ENCODE data around the gene NRP2. TPM values are rescaled to one million over a fixed set of nuclear protein-coding genes. Genes with fewer than 3 reads are reported as not detected.

NRP2 gene
- total RNA-seq, 8 experiments from 2014 or later, result 13.8 to 138 (median 53.2) TPM

DNA sequence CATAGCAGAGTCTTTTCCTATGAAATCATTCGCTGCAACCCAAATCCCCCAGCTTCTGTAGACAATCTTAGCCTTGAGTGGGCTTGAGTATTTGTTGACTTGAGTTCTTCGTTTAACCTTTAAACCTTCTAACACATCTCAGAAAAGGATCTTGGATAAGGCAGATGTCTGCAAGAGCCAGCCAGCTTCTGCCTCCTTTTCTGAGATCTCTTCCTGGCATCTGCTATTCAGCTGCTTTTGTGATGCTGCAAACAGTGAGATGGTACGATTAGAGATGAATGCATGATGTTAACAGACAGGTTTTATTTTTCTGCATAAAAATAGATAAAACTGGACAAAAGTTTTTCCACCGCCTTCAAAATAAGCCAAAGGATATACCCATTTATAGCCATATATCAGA is 37.5 kb downstream of the NRP2 start:
- H3K27ac ChIP-seq, result no peak overlapping the region
- H3K4me3 ChIP-seq, result no peak overlapping the region
- in situ Hi-C loops (cut with MboI; ENCODE audit: low pct_unique_long_range_greater_than_20kb in 2 of 9, low sequenced_read_pairs in 9 of 9, unreplicated experiment in 9 of 9), result no loop called here
- ATAC-seq (replicated peaks in 6 of 8), result no peak
- H3K4me1 ChIP-seq (replicated peaks in 1 of 2), result peaks cover 46 to 48% of the 10 kb centered on the region in 2 donors
- WGBS, 10 experiments, result 42 to 100% (median 77%) methylated on average over 1 to 4 of the region's 4 CpGs

DNA sequence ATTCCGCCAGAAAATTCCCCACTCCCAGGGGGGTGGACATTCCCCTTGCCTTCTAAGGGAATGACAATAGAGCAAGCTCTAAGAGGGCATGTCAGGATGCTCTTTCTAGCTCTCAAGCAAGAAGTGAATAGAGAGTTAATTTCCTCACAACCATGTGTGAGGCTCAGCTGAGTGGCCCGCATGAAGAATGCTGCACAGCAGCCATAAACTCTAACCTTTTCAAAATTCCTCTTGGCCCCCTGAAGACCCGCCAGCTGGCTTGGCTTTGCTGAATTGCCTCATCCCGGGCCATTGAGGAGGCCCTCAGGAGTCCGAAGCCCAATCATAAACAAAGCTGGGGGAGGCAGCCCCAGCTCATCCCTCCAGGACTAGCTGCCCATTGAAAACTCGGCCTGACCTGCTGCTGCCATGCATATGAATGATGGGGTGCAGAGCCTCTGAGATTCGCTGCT is 38.2 kb downstream of the NRP2 start:
- in situ Hi-C loops (cut with MboI; ENCODE audit: low pct_unique_long_range_greater_than_20kb in 2 of 9, low sequenced_read_pairs in 9 of 9, unreplicated experiment in 9 of 9), result no loop called here
- ATAC-seq (replicated peaks in 6 of 8), result peak in 4 of 8 experiments; percentile 10 to 34 (median 22)
- Histone ChIP-seq H3K4me1 (replicated peaks in 1 of 2) (peaks cover 42% of the 10 kb centered on the region in 2 donors), H3K4me3 (no peak overlapping the region), H3K27ac (peak overlapping the region in 1 of 2 donors; percentile 1)
- WGBS, 10 experiments, result 20 to 100% (median 41%) methylated on average over 1 to 4 of the region's 7 CpGs; no CpG with 5 or more reads in 3 of the 10 experiments

DNA sequence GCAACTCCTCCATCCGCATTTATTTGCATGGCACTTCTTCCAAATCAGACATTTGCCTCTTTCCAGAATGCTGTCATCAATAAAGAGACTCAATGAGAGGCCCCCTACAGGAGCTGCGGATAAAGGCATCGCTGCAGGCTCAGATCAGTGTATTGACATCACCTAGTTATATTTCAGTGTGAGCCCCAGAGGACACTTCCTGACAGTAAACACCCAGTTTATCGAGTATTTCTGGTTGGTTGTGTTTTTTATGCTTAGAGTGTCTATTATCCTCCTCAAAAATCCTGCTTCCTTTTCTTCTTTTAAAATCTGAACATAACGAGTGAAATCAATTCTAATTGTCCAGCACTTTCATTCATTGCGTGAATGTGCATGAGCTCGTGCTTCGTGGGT is 38.8 kb downstream of the NRP2 start:
- Histone ChIP-seq H3K27ac (no peak overlapping the region), H3K4me3 (no peak overlapping the region), H3K4me1 (replicated peaks in 1 of 2) (peaks cover 42% of the 10 kb centered on the region in 2 donors)
- peak in 7 of 8 experiments; percentile 21 to 75 (median 65) for ATAC-seq (replicated peaks in 6 of 8)
- in situ Hi-C loops (cut with MboI; ENCODE audit: low pct_unique_long_range_greater_than_20kb in 2 of 9, low sequenced_read_pairs in 9 of 9, unreplicated experiment in 9 of 9), result no loop called here
- WGBS, 10 experiments, result 0 to 100% (median 36%) methylated on average over 1 to 5 of the region's 8 CpGs; no CpG with 5 or more reads in 1 of the 10 experiments

DNA sequence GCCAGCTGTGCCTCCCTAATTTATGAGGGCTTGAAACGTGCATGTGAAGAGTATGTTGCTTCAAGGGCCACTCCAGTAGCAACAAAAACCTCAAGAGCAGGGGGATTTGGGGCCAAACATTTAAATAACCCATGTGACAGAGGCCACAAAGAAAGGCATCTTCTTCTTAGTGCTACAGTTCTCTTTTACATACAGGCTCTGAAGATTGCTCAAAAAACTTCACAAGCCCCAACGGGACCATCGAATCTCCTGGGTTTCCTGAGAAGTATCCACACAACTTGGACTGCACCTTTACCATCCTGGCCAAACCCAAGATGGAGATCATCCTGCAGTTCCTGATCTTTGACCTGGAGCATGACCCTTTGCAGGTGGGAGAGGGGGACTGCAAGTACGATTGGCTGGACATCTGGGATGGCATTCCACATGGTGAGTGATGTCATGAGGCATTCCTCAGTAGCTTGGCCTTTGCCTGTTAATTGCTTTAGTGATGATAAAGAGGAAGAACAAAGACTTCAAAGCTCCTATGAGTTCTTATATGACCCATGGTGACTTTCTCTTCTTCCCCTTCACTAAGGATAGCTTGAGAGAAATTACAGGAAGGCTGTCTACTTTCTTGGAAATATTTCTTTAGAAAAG is 40.1 kb downstream of the NRP2 start:
- in situ Hi-C loops (cut with MboI; ENCODE audit: low pct_unique_long_range_greater_than_20kb in 2 of 9, low sequenced_read_pairs in 9 of 9, unreplicated experiment in 9 of 9), result no loop called here
- H3K4me1 ChIP-seq (replicated peaks in 1 of 2), result peaks cover 36 to 41% of the 10 kb centered on the region in 2 donors
- ATAC-seq (replicated peaks in 6 of 8), result no peak
- WGBS, 10 experiments, result 20 to 83% (median 57%) methylated on average over 1 to 4 of the region's 4 CpGs; no CpG with 5 or more reads in 1 of the 10 experiments
- no peak overlapping the region for H3K4me3 ChIP-seq
- H3K27ac ChIP-seq, result no peak overlapping the region

DNA sequence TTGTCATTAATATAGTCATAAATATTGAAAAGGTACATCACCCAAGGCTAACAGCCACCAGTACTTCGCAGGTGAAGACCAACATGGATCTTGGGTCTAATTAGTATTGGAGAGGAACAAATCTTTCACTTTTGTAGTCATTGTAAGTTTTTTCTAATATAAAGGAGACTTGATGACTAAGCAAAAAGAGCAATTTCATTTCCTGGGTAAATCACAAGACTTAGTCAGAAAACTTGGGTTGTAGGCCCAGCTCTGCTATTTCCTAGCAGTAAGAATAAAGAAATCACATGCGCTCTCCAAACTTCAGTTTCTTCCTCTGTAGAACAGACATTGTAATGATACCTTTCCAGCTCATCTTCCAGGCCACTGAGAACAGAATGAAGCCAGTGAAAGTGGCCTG is 40.9 kb downstream of the NRP2 start:
- Histone ChIP-seq H3K4me3 (no peak overlapping the region), H3K27ac (no peak overlapping the region), H3K4me1 (replicated peaks in 1 of 2) (peaks cover 41 to 42% of the 10 kb centered on the region in 2 donors)
- in situ Hi-C loops (cut with MboI; ENCODE audit: low pct_unique_long_range_greater_than_20kb in 2 of 9, low sequenced_read_pairs in 9 of 9, unreplicated experiment in 9 of 9), result no loop called here
- 82 to 100% (median 100%) methylated on average over 1 to 2 of the region's 2 CpGs for WGBS, 10 experiments
- no peak for ATAC-seq (replicated peaks in 6 of 8)

DNA sequence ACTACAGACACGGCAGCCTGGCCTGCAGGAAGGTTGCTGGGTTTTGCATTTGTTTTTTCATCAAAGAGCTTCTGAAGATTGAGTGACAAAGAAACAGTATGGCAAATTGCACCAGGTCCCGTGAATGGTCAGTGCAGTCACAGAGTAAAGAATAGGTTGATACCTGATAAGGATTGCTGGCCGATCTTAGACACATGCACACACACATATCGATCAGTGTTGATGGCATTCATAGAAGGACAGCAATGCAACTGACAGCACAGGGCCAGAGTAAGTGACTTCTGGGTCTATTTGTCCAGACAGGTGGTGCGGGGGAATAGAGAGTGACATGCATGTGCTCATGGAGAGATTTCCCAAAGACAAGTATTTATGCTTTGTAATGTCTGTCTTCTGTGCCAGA is 42.8 kb downstream of the NRP2 start:
- in situ Hi-C loops (cut with MboI; ENCODE audit: low pct_unique_long_range_greater_than_20kb in 2 of 9, low sequenced_read_pairs in 9 of 9, unreplicated experiment in 9 of 9), result no loop called here
- H3K27ac ChIP-seq, result no peak overlapping the region
- H3K4me1 ChIP-seq (replicated peaks in 1 of 2), result peaks cover 56% of the 10 kb centered on the region in 2 donors
- no peak overlapping the region for H3K4me3 ChIP-seq
- ATAC-seq (replicated peaks in 6 of 8), result no peak
- 84 to 100% (median 100%) methylated on average over 1 to 4 of the region's 5 CpGs; no CpG with 5 or more reads in 1 of the 10 experiments for WGBS, 10 experiments

DNA sequence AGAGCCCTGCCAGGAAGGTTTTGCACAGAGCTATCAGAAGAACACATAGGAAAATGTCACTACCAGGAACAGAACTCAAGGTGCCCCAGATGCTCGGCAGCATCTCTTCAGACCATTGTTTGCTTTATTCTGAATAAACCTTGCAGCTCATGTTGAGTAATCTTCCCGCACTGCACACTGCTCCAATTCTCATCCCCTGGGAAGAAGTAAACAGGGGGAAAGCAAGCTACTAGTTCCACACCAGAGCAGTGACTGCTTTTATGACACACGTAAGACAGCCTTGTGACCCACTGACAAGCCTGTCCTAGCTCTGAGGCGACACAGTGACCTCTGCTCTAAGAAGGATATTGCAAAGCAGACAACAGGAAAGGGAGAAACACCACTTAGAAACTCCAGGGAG is 44.2 kb downstream of the NRP2 start:
- ATAC-seq (replicated peaks in 6 of 8), result peak in 1 of 8 experiments; percentile 16
- peaks cover 48 to 54% of the 10 kb centered on the region in 2 donors for H3K4me1 ChIP-seq (replicated peaks in 1 of 2)
- H3K27ac ChIP-seq, result no peak overlapping the region
- 75 to 100% (median 87%) methylated on average over 1 to 4 of the region's 4 CpGs; no CpG with 5 or more reads in 4 of the 10 experiments for WGBS, 10 experiments
- H3K4me3 ChIP-seq, result no peak overlapping the region
- in situ Hi-C loops (cut with MboI; ENCODE audit: low pct_unique_long_range_greater_than_20kb in 2 of 9, low sequenced_read_pairs in 9 of 9, unreplicated experiment in 9 of 9), result no loop called here

DNA sequence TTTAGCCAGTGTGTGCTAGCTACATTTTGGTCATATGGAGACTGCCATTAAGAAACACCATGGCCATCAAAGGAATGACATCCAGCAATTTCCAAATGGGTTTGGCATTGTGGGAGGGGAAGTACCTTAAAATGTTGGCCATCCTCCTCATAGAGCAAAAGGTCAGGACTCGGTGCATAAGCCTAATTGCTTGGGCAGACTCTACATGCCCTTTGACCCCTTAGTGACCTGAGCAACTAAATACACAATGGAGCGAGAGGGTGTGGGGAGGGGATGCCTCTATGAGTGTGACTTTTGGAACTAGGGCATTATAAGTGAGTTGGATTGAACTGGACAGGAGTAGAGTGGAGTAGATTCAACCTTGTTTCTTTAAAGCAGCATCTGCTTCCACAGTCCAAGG is 44.9 kb downstream of the NRP2 start:
- WGBS, 10 experiments, result 38 to 100% (median 82%) methylated on average over 1 to 2 of the region's 2 CpGs; no CpG with 5 or more reads in 4 of the 10 experiments
- H3K4me1 ChIP-seq (replicated peaks in 1 of 2), result peaks cover 42 to 48% of the 10 kb centered on the region in 2 donors
- no peak overlapping the region for H3K27ac ChIP-seq
- H3K4me3 ChIP-seq, result no peak overlapping the region
- in situ Hi-C loops (cut with MboI; ENCODE audit: low pct_unique_long_range_greater_than_20kb in 2 of 9, low sequenced_read_pairs in 9 of 9, unreplicated experiment in 9 of 9), result no loop called here
- no peak for ATAC-seq (replicated peaks in 6 of 8)

DNA sequence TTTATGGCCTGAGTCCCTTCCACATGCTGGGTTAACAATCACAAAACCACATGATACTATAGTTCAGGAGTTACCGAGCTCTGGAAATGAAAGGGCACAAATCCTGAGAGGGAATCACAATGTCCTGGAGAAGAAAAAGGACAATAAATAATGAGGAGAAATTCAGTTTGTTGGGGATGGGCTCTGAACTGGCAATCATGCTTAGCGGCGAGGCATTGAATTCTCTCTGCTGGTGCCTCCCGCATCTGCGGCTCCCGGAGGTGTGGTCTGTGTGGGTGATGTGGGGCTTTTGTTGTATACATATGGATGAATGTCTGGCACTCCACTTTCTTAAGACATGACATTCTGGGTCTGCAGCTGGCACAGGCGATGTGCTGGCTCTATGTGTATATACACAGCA is 46.1 kb downstream of the NRP2 start:
- peaks cover 49 to 56% of the 10 kb centered on the region in 2 donors for H3K4me1 ChIP-seq (replicated peaks in 1 of 2)
- no peak overlapping the region for H3K4me3 ChIP-seq
- in situ Hi-C loops (cut with MboI; ENCODE audit: low pct_unique_long_range_greater_than_20kb in 2 of 9, low sequenced_read_pairs in 9 of 9, unreplicated experiment in 9 of 9), result no loop called here
- WGBS, 10 experiments, result 0 to 100% (median 60%) methylated on average over 1 to 2 of the region's 7 CpGs; no CpG with 5 or more reads in 5 of the 10 experiments
- ATAC-seq (replicated peaks in 6 of 8), result peak in 5 of 8 experiments; percentile 48 to 81 (median 79)
- H3K27ac ChIP-seq, result peak overlapping the region; percentile 33 to 38

DNA sequence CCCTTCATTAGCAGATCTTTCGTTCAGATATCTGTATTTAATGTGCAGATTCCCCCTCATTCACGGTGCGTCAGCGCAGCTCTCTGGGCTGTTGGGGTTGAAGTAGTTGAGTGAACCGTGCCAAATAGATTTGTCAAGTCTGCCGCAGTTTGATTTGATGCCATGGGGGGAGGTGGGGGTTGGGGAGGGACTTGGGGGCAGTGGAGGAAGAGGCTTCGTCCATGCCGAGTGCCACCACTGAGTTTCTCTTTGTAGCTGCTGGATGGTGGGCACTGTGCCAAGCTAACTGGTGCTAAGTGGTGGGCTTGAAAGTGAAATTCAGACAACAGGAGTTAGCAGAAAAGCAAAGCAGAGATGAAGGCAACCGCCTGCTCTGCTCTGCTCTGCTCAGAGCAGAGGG is 47.9 kb downstream of the NRP2 start:
- 60 to 100% (median 83%) methylated on average over 1 to 3 of the region's 9 CpGs; no CpG with 5 or more reads in 4 of the 10 experiments for WGBS, 10 experiments
- Histone ChIP-seq H3K4me1 (replicated peaks in 1 of 2) (peaks cover 61 to 71% of the 10 kb centered on the region in 2 donors), H3K27ac (no peak overlapping the region), H3K4me3 (no peak overlapping the region)
- peak in 2 of 8 experiments; percentile 7 to 35 for ATAC-seq (replicated peaks in 6 of 8)
- in situ Hi-C loops (cut with MboI; ENCODE audit: low pct_unique_long_range_greater_than_20kb in 2 of 9, low sequenced_read_pairs in 9 of 9, unreplicated experiment in 9 of 9), result no loop called here

DNA sequence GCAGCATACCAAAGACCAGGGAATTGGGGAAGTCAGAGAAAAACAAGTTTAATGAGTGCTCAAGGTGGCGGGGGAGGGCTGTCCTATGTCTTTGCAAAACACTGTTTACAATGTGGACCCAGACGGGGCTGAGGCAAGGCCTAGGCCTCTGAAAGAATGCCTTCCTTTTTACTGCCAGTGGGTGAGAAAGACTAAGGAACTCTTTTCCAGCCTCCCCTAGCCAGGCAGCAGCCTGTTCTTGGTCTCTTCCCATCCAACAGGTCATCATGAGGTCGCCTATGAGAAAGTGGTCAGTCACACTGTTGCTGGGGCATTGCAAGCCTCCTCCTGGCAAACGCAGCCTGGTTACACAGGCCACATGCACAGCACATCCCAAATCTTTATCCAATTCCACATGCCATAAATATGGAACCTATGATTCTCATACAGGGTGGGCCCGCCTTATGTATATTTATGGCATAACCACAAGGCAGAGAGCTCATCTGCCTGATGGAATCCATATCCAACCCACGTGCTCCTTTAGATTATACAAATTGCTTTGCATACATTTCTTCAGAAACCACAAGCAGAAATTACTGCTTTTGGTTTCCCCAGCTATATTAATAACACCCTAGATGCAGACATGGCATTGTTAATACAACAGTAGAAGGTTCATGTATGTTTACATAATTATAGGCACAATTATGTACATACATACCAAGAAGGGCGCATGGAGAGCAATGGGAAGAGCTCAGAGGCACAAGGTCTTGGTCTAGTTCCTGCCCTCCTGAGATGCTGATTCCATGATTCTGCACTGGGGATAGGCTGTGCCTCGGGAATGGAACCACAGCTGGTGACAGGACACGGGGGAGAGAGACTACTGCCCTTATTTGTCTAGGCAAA is 48.6 kb downstream of the NRP2 start:
- H3K4me1 ChIP-seq (replicated peaks in 1 of 2), result peaks cover 61 to 71% of the 10 kb centered on the region in 2 donors
- in situ Hi-C loops (cut with MboI; ENCODE audit: low pct_unique_long_range_greater_than_20kb in 2 of 9, low sequenced_read_pairs in 9 of 9, unreplicated experiment in 9 of 9), result no loop called here
- peak in 6 of 8 experiments; percentile 5 to 92 (median 58) for ATAC-seq (replicated peaks in 6 of 8)
- H3K4me3 ChIP-seq, result no peak overlapping the region
- no peak overlapping the region for H3K27ac ChIP-seq
- WGBS, 10 experiments, result 0 to 100% (median 72%) methylated on average over 1 to 7 of the region's 9 CpGs

DNA sequence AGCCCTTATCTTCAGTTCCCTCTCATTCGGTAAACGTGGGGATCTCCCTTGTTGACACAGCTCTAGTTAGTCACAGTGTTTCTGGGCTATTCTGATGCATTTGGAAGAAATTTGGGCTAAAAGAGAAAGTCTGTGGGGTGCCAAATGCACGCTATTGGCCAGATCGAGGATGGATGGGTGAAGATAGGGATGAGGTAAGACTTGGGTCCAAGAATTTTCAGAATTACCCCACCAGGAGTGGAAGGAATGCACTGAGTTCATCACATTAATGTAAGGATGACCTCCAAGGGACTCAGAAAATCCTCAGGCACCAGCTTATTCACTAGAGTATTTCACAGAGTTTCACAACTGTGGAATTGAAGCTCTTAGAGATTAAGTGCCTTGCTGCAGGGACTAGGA is 49.3 kb downstream of the NRP2 start:
- no peak for ATAC-seq (replicated peaks in 6 of 8)
- in situ Hi-C loops (cut with MboI; ENCODE audit: low pct_unique_long_range_greater_than_20kb in 2 of 9, low sequenced_read_pairs in 9 of 9, unreplicated experiment in 9 of 9), result no loop called here
- 0 to 100% (median 64%) methylated on average over 1 to 4 of the region's 4 CpGs; no CpG with 5 or more reads in 4 of the 10 experiments for WGBS, 10 experiments
- no peak overlapping the region for H3K27ac ChIP-seq
- peaks cover 61 to 67% of the 10 kb centered on the region in 2 donors for H3K4me1 ChIP-seq (replicated peaks in 1 of 2)
- H3K4me3 ChIP-seq, result no peak overlapping the region

DNA sequence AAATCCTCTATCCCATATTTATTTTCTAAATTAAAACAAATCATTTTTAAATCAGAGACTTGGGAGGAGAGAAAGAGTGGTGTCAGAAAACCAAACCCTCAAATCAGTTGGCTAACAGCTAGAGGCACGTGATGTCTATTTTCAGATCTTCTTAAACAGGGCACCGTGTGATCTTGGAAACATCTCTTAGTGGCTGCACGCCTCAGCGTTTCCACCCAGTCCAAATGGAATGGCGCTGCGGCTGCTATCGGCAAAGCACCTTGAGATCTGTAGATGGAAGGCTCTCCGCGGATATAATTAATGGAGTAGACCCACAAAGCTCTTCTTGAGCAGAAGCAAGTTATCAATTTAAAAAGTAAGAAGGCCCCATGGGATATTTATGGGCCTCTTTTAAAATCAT is 50.0 kb downstream of the NRP2 start:
- Histone ChIP-seq H3K4me3 (no peak overlapping the region), H3K4me1 (replicated peaks in 1 of 2) (peaks cover 58 to 62% of the 10 kb centered on the region in 2 donors), H3K27ac (no peak overlapping the region)
- no peak for ATAC-seq (replicated peaks in 6 of 8)
- in situ Hi-C loops (cut with MboI; ENCODE audit: low pct_unique_long_range_greater_than_20kb in 2 of 9, low sequenced_read_pairs in 9 of 9, unreplicated experiment in 9 of 9), result no loop called here
- WGBS, 10 experiments, result 89 to 100% (median 97%) methylated on average over 1 to 9 of the region's 9 CpGs; no CpG with 5 or more reads in 3 of the 10 experiments
